Fibroblast of the conjunctiva (primary cell): Measurements from ENCODE around the gene PRICKLE3.
"Not testable (repeated sequence)": the region's sequence is repeated elsewhere in the genome, so short reads cannot be mapped to it uniquely, and the experiment has no call there.

Experiments
- DNase-seq: peaks from one replicate; pipeline ENCODE4 v3.0.0-alpha.2; 2010; ENCODE audit warnings: low read depth

The PRICKLE3 gene

DNA sequence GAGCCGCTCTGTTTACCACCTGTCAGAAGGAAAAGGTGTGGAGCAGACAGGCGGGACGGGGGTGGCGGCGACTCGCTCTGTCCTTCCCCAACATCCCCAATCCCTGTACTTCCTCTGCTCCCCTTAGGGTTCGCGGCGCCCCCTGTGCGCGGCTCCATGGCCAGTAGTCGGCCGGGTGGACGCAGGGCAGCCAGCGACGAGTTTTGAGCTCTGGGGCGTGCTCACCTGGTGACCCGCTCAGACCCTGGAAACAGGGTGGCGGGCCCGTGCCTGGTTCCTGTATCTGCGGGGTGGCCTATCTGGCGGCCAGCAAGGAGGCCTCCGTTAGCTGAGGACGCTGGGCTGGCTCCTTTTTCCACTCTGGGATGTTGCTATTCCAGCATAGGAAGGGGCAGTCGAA is 29.0 kb downstream of the PRICKLE3 start:
- no peak for DNase-seq

GRCh38 chrX:49155900-49156837 is 30.0 kb downstream of the PRICKLE3 start:
- DNase-seq: peak; percentile 81

DNA sequence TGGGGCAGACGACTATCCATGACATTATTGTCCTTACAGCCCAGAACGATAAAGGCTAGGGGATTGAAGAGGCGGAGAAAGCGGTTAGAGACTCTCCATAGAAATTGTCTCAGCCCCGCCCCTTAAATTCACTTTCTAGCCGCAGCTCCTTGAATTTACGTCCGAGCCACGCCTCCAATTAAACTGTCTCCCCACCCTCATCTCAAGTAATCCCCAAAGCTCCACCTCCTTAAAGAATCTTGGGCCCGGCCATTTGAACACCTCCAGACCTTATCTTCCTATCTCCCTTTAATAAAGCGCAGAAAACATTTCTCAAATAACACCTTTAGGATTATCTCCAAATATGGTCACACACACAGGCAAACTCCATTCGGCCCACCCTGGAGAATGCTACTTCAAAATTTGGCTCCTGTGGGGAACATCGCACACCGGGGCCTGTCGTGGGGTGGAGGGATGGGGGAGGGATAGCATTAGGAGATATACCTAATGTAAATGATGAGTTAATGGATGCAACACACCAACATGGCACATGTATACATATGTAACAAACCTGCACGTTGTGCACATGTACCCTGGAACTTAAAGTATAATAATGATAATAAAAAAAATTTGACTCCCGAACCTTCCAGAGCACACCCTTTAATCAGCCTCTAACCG is 30.8 kb downstream of the PRICKLE3 start:
- no peak for DNase-seq

DNA sequence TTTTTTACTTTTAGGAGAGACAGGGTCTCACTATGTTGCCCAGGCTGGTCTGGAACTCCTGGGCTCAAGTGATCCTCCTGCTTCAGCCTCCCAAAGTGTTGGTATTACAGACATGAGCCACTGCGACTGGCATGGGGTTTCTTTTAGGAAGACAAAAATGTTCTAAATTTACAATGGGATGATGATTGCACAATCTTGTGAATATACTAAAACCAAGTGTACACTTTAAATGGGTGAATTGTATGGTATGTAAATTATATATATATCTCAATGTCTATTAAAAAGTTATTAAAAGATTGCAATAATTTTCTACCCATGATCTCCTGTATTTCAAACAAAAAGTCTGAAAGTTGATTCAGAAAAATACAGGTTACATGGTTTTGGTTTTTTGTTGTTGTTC is 32.7 kb downstream of the PRICKLE3 start:
- no peak for DNase-seq

DNA sequence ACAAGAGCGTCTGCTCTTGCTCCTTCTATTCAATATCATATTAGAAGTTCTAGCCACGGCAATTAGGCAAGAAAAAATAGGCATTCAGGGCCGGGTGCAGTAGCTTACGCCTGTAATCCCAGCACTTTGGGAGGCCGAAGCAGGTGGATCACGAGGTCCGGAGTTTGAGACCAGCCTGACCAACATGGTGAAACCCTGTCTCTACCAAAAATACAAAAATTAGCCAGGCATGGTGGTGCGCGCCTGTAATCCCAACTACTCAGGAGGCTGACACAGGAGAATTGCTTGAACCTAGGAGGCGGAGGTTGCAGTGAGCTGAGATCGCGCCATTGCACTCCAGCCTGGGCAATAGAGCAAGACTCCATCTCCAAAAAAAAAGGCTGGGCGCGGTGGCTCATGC is 36.9 kb downstream of the PRICKLE3 start:
- not testable (repeated sequence) for DNase-seq

DNA sequence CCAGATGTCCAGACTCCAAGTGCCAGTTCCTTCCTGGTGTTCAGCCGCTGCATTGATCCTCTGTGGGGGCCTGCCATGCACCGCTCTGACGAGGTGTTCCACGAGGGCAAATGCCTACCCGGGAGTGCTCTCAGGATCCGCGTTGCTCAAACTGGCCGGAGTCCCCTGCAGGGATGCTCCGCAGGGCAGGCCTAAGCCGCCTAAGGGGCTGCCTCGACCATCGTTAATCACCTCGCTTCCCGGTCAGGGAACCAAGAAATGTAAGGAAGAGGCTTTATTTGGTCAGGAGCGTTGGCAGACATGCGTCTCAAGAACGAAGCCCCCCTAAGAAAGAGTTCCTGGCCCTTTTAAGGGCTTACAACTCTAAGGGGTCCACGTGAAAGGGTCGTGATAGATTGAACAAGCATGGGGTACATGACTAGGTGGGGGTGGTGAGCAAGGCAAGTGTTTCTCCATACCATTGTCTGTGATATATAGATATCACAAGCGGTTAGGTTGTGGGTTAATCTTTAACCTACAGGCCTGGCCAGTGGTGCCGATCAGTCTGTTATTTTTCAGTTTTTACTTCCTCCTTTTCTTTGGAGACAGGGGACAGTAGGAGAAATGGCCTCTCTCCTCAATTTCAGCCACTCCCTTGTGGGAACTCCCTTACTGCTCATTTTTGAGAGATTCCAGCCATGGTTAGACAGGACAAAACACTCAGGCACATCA is 37.6 kb downstream of the PRICKLE3 start:
- not testable (repeated sequence) for DNase-seq

DNA sequence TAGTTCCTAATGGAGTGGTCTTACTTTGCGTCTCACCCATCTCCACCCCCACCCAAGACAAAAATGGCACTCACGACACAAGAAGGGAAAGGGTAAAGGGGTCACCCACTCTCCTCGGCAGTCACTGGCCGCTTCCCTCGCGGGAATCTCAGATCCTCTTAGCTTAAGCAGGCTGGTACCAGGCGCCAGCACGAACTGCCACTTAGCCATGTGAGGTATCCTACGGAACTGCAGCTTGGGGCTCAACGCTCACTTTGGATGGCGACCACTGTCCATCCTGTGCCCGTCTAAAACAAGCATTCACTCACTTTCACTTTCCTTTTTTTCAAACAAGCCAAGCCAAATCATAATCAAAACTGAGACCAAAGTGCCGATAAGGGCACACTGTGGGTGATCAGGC is 38.2 kb downstream of the PRICKLE3 start:
- no peak for DNase-seq

- DNase-seq: no peak
Measured at GRCh38 chrX:49147282-49147681, 38.9 kb downstream of the PRICKLE3 start.

- DNase-seq: not testable (repeated sequence)
Measured at GRCh38 chrX:49143154-49143553, 43.0 kb downstream of the PRICKLE3 start.

DNA sequence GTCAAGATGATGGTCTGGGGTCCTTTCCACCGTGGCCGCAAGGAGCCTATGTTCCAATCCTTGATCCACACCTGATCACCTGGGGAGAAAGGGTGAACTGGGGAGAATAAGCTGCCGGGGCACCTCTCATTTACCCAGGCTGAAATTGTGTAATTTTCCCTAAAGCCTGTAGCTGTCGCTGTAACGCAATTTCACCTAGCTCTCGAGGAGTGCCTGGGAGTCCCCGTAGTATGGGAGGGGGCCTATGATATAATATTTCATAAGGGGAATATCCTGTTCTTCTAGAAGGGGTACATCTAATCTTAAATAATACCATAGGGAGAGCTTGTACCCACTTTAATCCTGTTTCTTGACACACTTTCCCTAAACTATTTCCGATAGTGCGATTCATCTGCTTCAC is 43.9 kb downstream of the PRICKLE3 start:
- not testable (repeated sequence) for DNase-seq

DNA sequence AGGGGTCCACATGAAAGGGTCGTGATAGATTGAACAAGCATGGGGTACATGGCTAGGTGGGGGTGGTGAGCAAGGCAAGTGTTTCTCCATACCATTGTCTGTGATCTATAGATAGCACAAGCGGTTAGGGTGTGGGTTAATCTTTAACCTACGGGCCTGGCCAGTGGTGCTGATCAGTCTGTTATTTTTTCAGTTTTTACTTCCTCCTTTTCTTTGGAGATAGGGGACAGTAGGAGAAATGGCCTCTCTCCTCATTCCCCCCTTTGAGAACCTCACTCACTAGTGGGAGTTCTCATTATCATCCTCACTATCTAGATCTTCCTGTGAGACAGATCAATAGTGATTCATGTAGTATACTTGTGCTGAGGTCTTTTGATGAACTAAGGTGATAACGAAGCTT is 46.5 kb downstream of the PRICKLE3 start:
- no peak for DNase-seq

GRCh38 chrX:49137492-49137891 is 48.7 kb downstream of the PRICKLE3 start:
- DNase-seq: no peak

- DNase-seq: no peak
Measured at GRCh38 chrX:49133759-49134158, 52.4 kb downstream of the PRICKLE3 start.

- not testable (repeated sequence) for DNase-seq
Measured at GRCh38 chrX:49132275-49132674, 53.9 kb downstream of the PRICKLE3 start.

- DNase-seq: no peak
Measured at GRCh38 chrX:49129427-49129826, 56.7 kb downstream of the PRICKLE3 start.

DNA sequence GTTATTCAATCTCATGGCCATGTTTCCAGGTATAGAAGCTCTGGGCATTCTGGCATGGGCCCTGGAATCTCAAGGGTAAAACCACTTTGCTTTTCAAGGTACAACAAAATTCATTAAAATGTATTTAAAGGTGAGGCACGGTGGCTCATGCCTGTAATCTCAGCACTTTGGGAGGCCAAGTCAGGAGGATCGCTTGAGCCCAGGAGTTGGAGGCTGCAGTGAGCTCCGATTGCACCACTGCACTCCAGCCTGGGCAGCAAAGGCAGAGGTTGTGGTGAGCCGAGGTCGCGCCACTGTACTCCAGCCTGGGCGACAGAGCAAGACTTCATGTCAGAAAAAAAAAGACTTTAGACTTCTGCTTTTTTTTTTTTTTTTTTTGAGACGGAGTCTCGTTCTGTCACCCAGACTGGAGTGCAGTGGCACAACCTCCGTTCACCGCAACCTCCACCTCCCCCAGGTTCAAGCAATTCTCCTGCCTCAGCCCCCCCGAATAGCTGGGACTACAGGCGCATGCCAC is 58.4 kb downstream of the PRICKLE3 start:
- DNase-seq: not testable (repeated sequence)
